Measurements from ENCODE around the gene ELMO1. TPM values are rescaled to one million over a fixed set of nuclear protein-coding genes. Genes with fewer than 3 reads are reported as not detected.

Gene ELMO1
- polyA plus RNA-seq, 1 experiment, result not detected

- H3K4me3 ChIP-seq (ENCODE audit: low read depth, low read length), result no peak overlapping the region
- no peak for TF ChIP-seq CTCF (IDR thresholded peaks at IDR 0.05; ENCODE audit: low read depth, low read length)
- ChIA-PET CTCF (interaction anchor here (1.3 kb wide), 1 partner anchor 27 kb away, joined by 4 read pairs; no protein-coding TSS in a partner anchor), POLR2A (no interaction called here)
- DNase-seq (ENCODE audit: low read depth, low spot score), result no peak
- no peaks in the 10 kb centered on the region for H3K27me3 ChIP-seq (ENCODE audit: control insufficient read depth, insufficient read depth, low read length)
- H3K27ac ChIP-seq (ENCODE audit: low read depth, low read length), result no peak overlapping the region
- no peaks in the 10 kb centered on the region for H3K9me3 ChIP-seq (ENCODE audit: control insufficient read depth, insufficient read depth, low read length)
Observed at GRCh38 chr7:36939816-36940215, 508.8 kb downstream of the ELMO1 start.

GRCh38 chr7:36937754-36938563, 510.7 kb downstream of the ELMO1 start:
- TF ChIP-seq CTCF (IDR thresholded peaks at IDR 0.05; ENCODE audit: low read depth, low read length), result no peak
- Histone ChIP-seq H3K27ac (ENCODE audit: low read depth, low read length) (no peak overlapping the region), H3K4me3 (ENCODE audit: low read depth, low read length) (no peak overlapping the region), H3K9me3 (ENCODE audit: control insufficient read depth, insufficient read depth, low read length) (no peaks in the 10 kb centered on the region), H3K27me3 (ENCODE audit: control insufficient read depth, insufficient read depth, low read length) (no peaks in the 10 kb centered on the region)
- DNase-seq (ENCODE audit: low read depth, low spot score), result no peak
- CTCF ChIA-PET, result interaction anchor here (1.1 kb wide), 1 partner anchor 29 kb away, joined by 4 read pairs; no protein-coding TSS in a partner anchor
- POLR2A ChIA-PET, result no interaction called here

GRCh38 chr7:36931892-36932291, 516.8 kb downstream of the ELMO1 start:
- H3K27ac ChIP-seq (ENCODE audit: low read depth, low read length), result no peak overlapping the region
- no peak for TF ChIP-seq CTCF (IDR thresholded peaks at IDR 0.05; ENCODE audit: low read depth, low read length)
- H3K27me3 ChIP-seq (ENCODE audit: control insufficient read depth, insufficient read depth, low read length), result no peaks in the 10 kb centered on the region
- no peak overlapping the region for H3K4me3 ChIP-seq (ENCODE audit: low read depth, low read length)
- no peak for DNase-seq (ENCODE audit: low read depth, low spot score)
- ChIA-PET CTCF (no interaction called here), POLR2A (no interaction called here)
- no peaks in the 10 kb centered on the region for H3K9me3 ChIP-seq (ENCODE audit: control insufficient read depth, insufficient read depth, low read length)

- Histone ChIP-seq H3K27ac (ENCODE audit: low read depth, low read length) (no peak overlapping the region), H3K4me3 (ENCODE audit: low read depth, low read length) (no peak overlapping the region), H3K27me3 (ENCODE audit: control insufficient read depth, insufficient read depth, low read length) (no peaks in the 10 kb centered on the region), H3K9me3 (ENCODE audit: control insufficient read depth, insufficient read depth, low read length) (no peaks in the 10 kb centered on the region)
- TF ChIP-seq CTCF (IDR thresholded peaks at IDR 0.05; ENCODE audit: low read depth, low read length), result no peak
- no peak for DNase-seq (ENCODE audit: low read depth, low spot score)
- CTCF ChIA-PET, result interaction anchor here (1.6 kb wide), 1 partner anchor 38 kb away, joined by 4 read pairs; no protein-coding TSS in a partner anchor
- POLR2A ChIA-PET, result no interaction called here
Observed at GRCh38 chr7:36929791-36930190, 518.9 kb downstream of the ELMO1 start.

GRCh38 chr7:36928718-36929117, 519.9 kb downstream of the ELMO1 start:
- no peak overlapping the region for H3K4me3 ChIP-seq (ENCODE audit: low read depth, low read length)
- POLR2A ChIA-PET, result no interaction called here
- TF ChIP-seq CTCF (IDR thresholded peaks at IDR 0.05; ENCODE audit: low read depth, low read length), result no peak
- CTCF ChIA-PET, result interaction anchor here (0.6 to 1.6 kb wide), 2 partner anchors 39 to 272 kb away, joined by 3 to 4 read pairs; no protein-coding TSS in a partner anchor
- DNase-seq (ENCODE audit: low read depth, low spot score), result no peak
- no peaks in the 10 kb centered on the region for H3K27me3 ChIP-seq (ENCODE audit: control insufficient read depth, insufficient read depth, low read length)
- H3K27ac ChIP-seq (ENCODE audit: low read depth, low read length), result no peak overlapping the region
- no peaks in the 10 kb centered on the region for H3K9me3 ChIP-seq (ENCODE audit: control insufficient read depth, insufficient read depth, low read length)
